Measurements from ENCODE around the gene RRM2. TPM values are rescaled to one million over a fixed set of nuclear protein-coding genes. Genes with fewer than 3 reads are reported as not detected.

Gene RRM2
- total and polyA plus RNA-seq, 10 donors: 2.3 to 39.2 (median 13.5) TPM

- Histone ChIP-seq H3K36me3 (no peaks in the 10 kb centered on the region), H3K9me3 (peaks cover 0 to 4% (median 0%) of the 10 kb centered on the region in 8 donors), H3K27ac (no peak overlapping the region), H3K27me3 (replicated peaks in 1 of 7) (peaks cover 0 to 63% (median 16%) of the 10 kb centered on the region in 7 donors), H3K4me3 (no peak overlapping the region), H3K4me1 (peaks cover 0 to 24% (median 10%) of the 10 kb centered on the region in 6 donors)
- no peak for DNase-seq
- TF ChIP-seq POLR2A (IDR thresholded peaks at IDR 0.05): no peak
- TF ChIP-seq POLR2AphosphoS5 (IDR thresholded peaks at IDR 0.05): no peak
- no peak for TF ChIP-seq CTCF (IDR thresholded peaks at IDR 0.05 in 8 of 11, conservative IDR thresholded peaks at IDR 0.05 in 3 of 11)
- WGBS, 5 donors: 77 to 90% (median 82%) methylated on average over 9 of the region's 9 CpGs
- intact Hi-C loops (cut with DNase I; ENCODE audit: low total_unique reads): no loop called here
Observed at GRCh38 chr2:10095175-10095574, 27.4 kb upstream of the RRM2 start.

GRCh38 chr2:10096641-10097040 is 25.9 kb upstream of the RRM2 start:
- Histone ChIP-seq H3K27me3 (replicated peaks in 1 of 7) (peaks cover 0 to 51% (median 9%) of the 10 kb centered on the region in 7 donors), H3K4me3 (no peak overlapping the region), H3K36me3 (no peaks in the 10 kb centered on the region), H3K9me3 (peaks cover 0 to 3% (median 0%) of the 10 kb centered on the region in 8 donors), H3K27ac (no peak overlapping the region), H3K4me1 (peaks cover 0 to 10% (median 2%) of the 10 kb centered on the region in 6 donors)
- intact Hi-C loops (cut with DNase I; ENCODE audit: low total_unique reads): no loop called here
- TF ChIP-seq POLR2AphosphoS5 (IDR thresholded peaks at IDR 0.05) (no peak), POLR2A (IDR thresholded peaks at IDR 0.05) (no peak), CTCF (IDR thresholded peaks at IDR 0.05 in 8 of 11, conservative IDR thresholded peaks at IDR 0.05 in 3 of 11) (no peak)
- no peak for DNase-seq
- 94 to 98% (median 94%) methylated on average over 10 of the region's 10 CpGs for WGBS, 5 donors

- peaks cover 0 to 8% (median 2%) of the 10 kb centered on the region in 6 donors for H3K4me1 ChIP-seq
- peaks cover 0 to 43% (median 5%) of the 10 kb centered on the region in 7 donors for H3K27me3 ChIP-seq (replicated peaks in 1 of 7)
- 32 to 38% (median 37%) methylated on average over 16 of the region's 16 CpGs for WGBS, 5 donors
- DNase-seq: peak; percentile 87
- TF ChIP-seq POLR2A (IDR thresholded peaks at IDR 0.05) (peak in 1 of 3 donors; percentile 2), CTCF (IDR thresholded peaks at IDR 0.05 in 8 of 11, conservative IDR thresholded peaks at IDR 0.05 in 3 of 11) (peak; percentile 56 to 89 (median 78)), POLR2AphosphoS5 (IDR thresholded peaks at IDR 0.05) (no peak)
- no peak overlapping the region for H3K4me3 ChIP-seq
- H3K9me3 ChIP-seq: no peaks in the 10 kb centered on the region
- no peaks in the 10 kb centered on the region for H3K36me3 ChIP-seq
- H3K27ac ChIP-seq: no peak overlapping the region
- intact Hi-C loops (cut with DNase I; ENCODE audit: low total_unique reads): no loop called here
Observed at GRCh38 chr2:10097352-10098148, 25.0 kb upstream of the RRM2 start.

- Histone ChIP-seq H3K27ac (no peak overlapping the region), H3K4me1 (peaks cover 0 to 8% (median 2%) of the 10 kb centered on the region in 6 donors), H3K9me3 (peaks cover 0 to 6% (median 2%) of the 10 kb centered on the region in 8 donors), H3K36me3 (no peaks in the 10 kb centered on the region), H3K27me3 (replicated peaks in 1 of 7) (peaks cover 0 to 9% (median 0%) of the 10 kb centered on the region in 7 donors), H3K4me3 (no peak overlapping the region)
- intact Hi-C loops (cut with DNase I; ENCODE audit: low total_unique reads): no loop called here
- no peak for DNase-seq
- no peak for TF ChIP-seq CTCF (IDR thresholded peaks at IDR 0.05 in 8 of 11, conservative IDR thresholded peaks at IDR 0.05 in 3 of 11)
- no peak for TF ChIP-seq POLR2AphosphoS5 (IDR thresholded peaks at IDR 0.05)
- TF ChIP-seq POLR2A (IDR thresholded peaks at IDR 0.05): no peak
- WGBS, 5 donors: 55 to 68% (median 64%) methylated on average over 7 of the region's 7 CpGs
Observed at GRCh38 chr2:10101491-10101890, 21.0 kb upstream of the RRM2 start.
